K562 (cell line): ENCODE measurements around the gene MPL. TPM values are rescaled to one million over a fixed set of nuclear protein-coding genes. Genes with fewer than 3 reads are reported as not detected.
A peak's percentile ranks its signal among the peaks of the same experiment; 100 is the strongest.

Experiments
- CHD2 ChIP-seq: IDR thresholded peaks from 2 replicates; pipeline ENCODE4 v1.6.1; 2011; ENCODE audit warnings: low read depth, low read length
- ELK1 ChIP-seq: sonication (generic); formaldehyde crosslinking; IDR thresholded peaks from 2 replicates; pipeline ENCODE4 v1.8.1; 2022; ENCODE audit warnings: missing genetic modification reagents
- ETV6 ChIP-seq, 3 experiments: fragments of 150-350 bp in 1 of 3; sonication (generic) in 1 of 3; formaldehyde crosslinking in 1 of 3; IDR thresholded peaks; 2 replicates each; pipeline versions ENCODE4 v1.6.1 to v1.8.0; 2014 to 2022; ENCODE audit warnings: borderline replicate concordance in 2 of 3, low read depth in 2 of 3, antibody characterized with exemption in 1 of 3, low read length in 1 of 3, mild to moderate bottlenecking in 1 of 3, missing genetic modification reagents in 1 of 3
- HIVEP1 ChIP-seq: fragments of 250-450 bp; sonication (Bioruptor Pico); IDR thresholded peaks from 2 replicates; pipeline ENCODE4 v1.4.0; 2020; ENCODE audit warnings: mild to moderate bottlenecking
- HNRNPLL ChIP-seq: fragments of 200-400 bp; formaldehyde crosslinking; IDR thresholded peaks from 2 replicates; pipeline ENCODE4 v1.6.1; 2017; ENCODE audit warnings: low read length, low read depth, mild to moderate bottlenecking; ENCODE audit not compliant: poor library complexity, severe bottlenecking
- KLF6 ChIP-seq: fragments of 250-450 bp; sonication (Bioruptor Pico); IDR thresholded peaks from 2 replicates; pipeline ENCODE4 v1.4.0; 2020; ENCODE audit warnings: mild to moderate bottlenecking, moderate library complexity, borderline replicate concordance
- MEIS2 ChIP-seq: fragments of 450-650 bp; IDR thresholded peaks from 2 replicates; pipeline ENCODE4 v1.6.1; 2014; ENCODE audit warnings: mild to moderate bottlenecking; ENCODE audit not compliant: partially characterized antibody
- MLX ChIP-seq, 2 experiments: fragments of 450-650 bp in 1 of 2; sonication (generic) in 1 of 2; formaldehyde crosslinking; conservative IDR thresholded peaks; 2 replicates each; pipeline versions ENCODE4 v1.4.0 to v1.8.1; 2020 to 2022; ENCODE audit warnings: mild to moderate bottlenecking in 1 of 2, missing genetic modification reagents in 1 of 2
- MYC ChIP-seq, 2 experiments: fragments of 250-450 bp in 1 of 2; sonication (Bioruptor Pico) in 1 of 2; IDR thresholded peaks; 2 replicates each; pipeline versions ENCODE4 v1.5.1 to v1.6.1; 2012 to 2021; ENCODE audit warnings: low read depth in 2 of 2, borderline replicate concordance in 1 of 2, improper control_type of control experiment in 1 of 2, low read length in 1 of 2, mild to moderate bottlenecking in 1 of 2, moderate library complexity in 1 of 2
- NCOR1 ChIP-seq: fragments of 450-650 bp; IDR thresholded peaks from 2 replicates; pipeline ENCODE4 v1.6.1; 2016; ENCODE audit warnings: mild to moderate bottlenecking, moderate library complexity
- POLR2AphosphoS5 ChIP-seq: IDR thresholded peaks from 2 replicates; pipeline ENCODE4 v1.6.1; 2011; ENCODE audit warnings: mild to moderate bottlenecking, low read depth, low read length, moderate library complexity; ENCODE audit not compliant: control insufficient read depth, insufficient read depth
- PRDM10 ChIP-seq: fragments of 450-650 bp; IDR thresholded peaks from 2 replicates; pipeline ENCODE4 v1.6.1; 2018; ENCODE audit not compliant: partially characterized antibody
- SREBF2 ChIP-seq: sonication (generic); formaldehyde crosslinking; IDR thresholded peaks from 2 replicates; pipeline ENCODE4 v1.4.0; 2020; ENCODE audit warnings: mild to moderate bottlenecking, missing genetic modification reagents
- SRSF7 ChIP-seq: fragments of 200-400 bp; formaldehyde crosslinking; optimal IDR thresholded peaks from 2 replicates; pipeline ENCODE3; 2017; ENCODE audit warnings: mild to moderate bottlenecking, low read depth, low read length
- STAT5A ChIP-seq: IDR thresholded peaks from 2 replicates; pipeline ENCODE4 v1.6.1; 2012; ENCODE audit warnings: low read length, inconsistent platforms, borderline replicate concordance
- YBX1 ChIP-seq: fragments of 450-650 bp; IDR thresholded peaks from 2 replicates; pipeline ENCODE4 v1.7.1; 2016; ENCODE audit warnings: mild to moderate bottlenecking
- ZNF146 ChIP-seq: IDR thresholded peaks from one replicate; pipeline ENCODE4 v1.6.1; 2018; ENCODE audit warnings: missing compliant biosample characterization; ENCODE audit not compliant: unreplicated experiment
- ZNF184 ChIP-seq: sonication (generic); formaldehyde crosslinking; IDR thresholded peaks from 2 replicates; pipeline ENCODE4 v1.5.0; 2020; ENCODE audit warnings: missing genetic modification reagents
- ZNF212 ChIP-seq: fragments of 450-650 bp; formaldehyde crosslinking; IDR thresholded peaks from 2 replicates; pipeline ENCODE4 v1.4.0; 2020; ENCODE audit warnings: mild to moderate bottlenecking
- ZNF696 ChIP-seq: fragments of 250-450 bp; sonication (Bioruptor Pico); conservative IDR thresholded peaks from 2 replicates; pipeline ENCODE4 v1.4.0; 2020; ENCODE audit warnings: mild to moderate bottlenecking, moderate library complexity
- polyA plus RNA-seq, 8 experiments: library from polyadenylated mRNA; depleted of rRNA in 4 of 8; stranded (reverse) in 5 of 8; unstranded in 3 of 8; fragments of >200 nt; fragmentation: Nextera tagmentation in 2 of 8; fragmentation: Illumina TruSeq in 1 of 8; extraction: Ambion mirVana in 2 of 8; extraction: Trizol in 1 of 8; gene quantifications; 2 replicates each; pipeline versions ENCODE4 v1.2.1 to v1.2.3, GENCODE V29; 2011 to 2014; ENCODE audit warnings: inconsistent platforms in 1 of 8, missing spikeins in 1 of 8
- total RNA-seq, 7 experiments: library from RNA; depleted of rRNA in 6 of 7; stranded (reverse); fragments of >200 nt in 6 of 7; fragmentation: Illumina TruSeq in 2 of 7; extraction: Trizol in 2 of 7; gene quantifications; 2 replicates each; pipeline versions ENCODE4 v1.2.1 to v1.2.3, GENCODE V29; 2011 to 2021; ENCODE audit warnings: low replicate concordance in 1 of 7

The MPL gene
- total and polyA plus RNA-seq, 9 of the 15 experiments (the other 6 are each of a cell fraction or from before 2014, with no cell fraction given), result not detected

- TF ChIP-seq ETV6 (IDR thresholded peaks at IDR 0.05; ENCODE audit: borderline replicate concordance in 1 of 2, low read depth in 2 of 2, low read length in 1 of 2) (no peak), ETV6 (CRISPR knock-in tag; IDR thresholded peaks at IDR 0.05; ENCODE audit: borderline replicate concordance) (no peak), CHD2 (peak; percentile 43; the same call in 1 of the 2 replicates), ZNF696 (no peak), MYC (IDR thresholded peaks at IDR 0.05; ENCODE audit: low read depth, low read length) (peak; percentile 80), MYC (CRISPR knock-in tag; IDR thresholded peaks at IDR 0.05; ENCODE audit: borderline replicate concordance, low read depth) (peak; percentile 49; the same call in 1 of the 2 replicates), PRDM10 (peak; percentile 97), ZNF146 (CRISPR knock-in tag) (no peak), KLF6 (CRISPR knock-in tag) (peak; percentile 70; the same call in 1 of the 2 replicates), STAT5A (no peak), ELK1 (CRISPR knock-in tag) (no peak), ZNF212 (CRISPR knock-in tag) (no peak), SREBF2 (CRISPR knock-in tag) (no peak), SRSF7 (no peak), ZNF184 (CRISPR knock-in tag) (no peak), POLR2AphosphoS5 (peak; percentile 84; the same call in 1 of the 2 replicates), YBX1 (no peak), NCOR1 (no peak), HNRNPLL (no peak), MEIS2 (no peak), HIVEP1 (peak; percentile 74; the same call in 1 of the 2 replicates), MLX (CRISPR knock-in tag; conservative IDR thresholded peaks at IDR 0.05) (peak in 1 of 2 experiments; percentile 70; a peak in 1 of 4 replicates)
These were observed 30.5 kb downstream of the MPL start, which contains the start of gene ELOVL1 (continued) for GRCh38 chr1:43367904-43368645.
